IPS-15b (cell line): Measurements from ENCODE around the gene TMPRSS3.

Experiments used
- H3K27me3 ChIP-seq: one replicate; pipeline ENCODE4 v1.6.1; 2013; ENCODE audit warnings: low read length; ENCODE audit not compliant: control insufficient read depth, insufficient read depth
- H3K36me3 ChIP-seq: one replicate; pipeline ENCODE4 v1.6.1; 2013; ENCODE audit warnings: low read length; ENCODE audit not compliant: control insufficient read depth, insufficient read depth
- H3K4me1 ChIP-seq: one replicate; pipeline ENCODE4 v1.6.1; 2013; ENCODE audit warnings: mild to moderate bottlenecking, low read length; ENCODE audit not compliant: control insufficient read depth, insufficient read depth
- H3K4me3 ChIP-seq: one replicate; pipeline ENCODE4 v1.5.1; 2013; ENCODE audit warnings: low read depth, low read length
- H3K9ac ChIP-seq: one replicate; pipeline ENCODE4 v1.6.1; 2013; ENCODE audit warnings: low read depth, mild to moderate bottlenecking, low read length
- H3K9me3 ChIP-seq: one replicate; pipeline ENCODE4 v1.6.1; 2013; ENCODE audit warnings: mild to moderate bottlenecking, low read length; ENCODE audit not compliant: control insufficient read depth, insufficient read depth

TMPRSS3 gene

DNA sequence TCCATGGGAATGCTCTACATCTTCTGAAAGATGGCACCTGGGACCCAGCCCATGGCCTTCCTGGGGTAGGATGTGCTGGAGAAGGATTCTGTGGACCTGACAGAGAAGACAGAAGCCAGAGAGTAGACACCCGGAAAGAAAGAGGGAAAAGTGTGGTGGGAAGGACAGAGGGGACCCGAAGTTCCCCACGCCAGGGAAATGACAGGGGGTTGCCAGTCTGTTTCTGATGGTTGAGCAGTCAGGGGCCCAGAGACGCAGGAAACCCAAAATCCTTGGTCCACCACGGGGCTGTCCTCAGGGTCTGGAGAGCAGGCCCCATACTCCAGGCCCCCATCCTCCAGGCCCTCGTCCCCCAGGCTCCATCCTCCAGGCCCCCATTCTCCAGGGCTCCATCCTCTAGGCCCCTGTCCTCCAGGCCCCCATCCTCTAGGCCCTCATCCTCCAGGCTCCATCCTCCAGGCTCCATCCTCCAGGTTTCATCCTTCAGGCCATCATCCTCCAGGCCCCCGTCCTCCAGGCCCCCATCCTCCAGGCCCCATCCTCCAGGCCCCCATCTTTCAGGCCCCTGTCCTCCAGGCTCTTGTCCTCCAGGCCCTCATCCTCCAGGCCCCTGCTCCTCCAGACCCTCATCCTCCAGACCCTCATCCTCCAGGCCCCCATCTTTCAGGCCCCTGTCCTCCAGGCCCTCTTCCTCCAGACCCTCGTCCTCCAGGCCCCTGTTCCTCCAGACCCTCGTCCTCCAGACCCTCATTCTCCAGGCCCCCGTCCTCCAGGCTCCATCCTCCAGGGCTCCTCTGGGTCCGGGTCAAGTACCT, 44.0 kb downstream of the TMPRSS3 start:
- Histone ChIP-seq H3K4me3 (no peak overlapping the region), H3K27me3 (no peaks in the 10 kb centered on the region), H3K9ac (no peak overlapping the region)

DNA sequence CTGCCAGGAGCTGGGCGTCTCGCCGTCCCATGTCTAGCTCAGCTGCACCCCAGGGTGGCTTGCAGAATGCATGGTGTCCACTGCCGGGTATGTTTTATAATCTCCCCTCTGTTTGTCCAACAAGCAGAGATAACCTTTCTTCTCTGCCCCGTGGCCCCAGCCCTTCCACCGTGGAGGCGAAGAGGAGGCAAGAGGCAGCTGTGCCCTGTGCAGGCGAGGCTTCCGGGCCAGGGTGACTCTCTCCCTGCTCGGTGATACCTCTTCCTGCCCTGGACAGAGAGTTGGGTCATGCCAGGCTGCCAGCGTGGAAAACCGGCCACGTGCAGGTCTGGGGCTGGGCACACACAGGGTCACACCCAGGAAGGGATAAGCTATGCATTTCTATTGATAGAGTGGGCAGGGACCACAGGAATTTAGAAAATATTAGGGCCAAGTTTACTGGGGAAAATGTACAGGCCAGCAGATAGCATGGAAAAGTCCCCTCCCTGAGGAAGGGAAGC, 44.9 kb downstream of the TMPRSS3 start, which contains the start of gene TFF2:
TFF2 (minus strand) TSS at position 68 of the 500 bp plus-strand sequence; CDS start at position 31, 37 bp downstream.
- H3K27me3 ChIP-seq: no peaks in the 10 kb centered on the region
- H3K9ac ChIP-seq: no peak within 1 kb of the TSS
- no peak within 1 kb of the TSS for H3K4me3 ChIP-seq
- H3K4me1 ChIP-seq: no peaks in the 10 kb centered on the region
- H3K9me3 ChIP-seq: no peaks in the 10 kb centered on the region
- H3K36me3 ChIP-seq: no peaks in the 10 kb centered on the region

More for the DNA sequence above, 44.0 kb downstream of the TMPRSS3 start:
- no peaks in the 10 kb centered on the region for H3K4me1 ChIP-seq
- H3K36me3 ChIP-seq: no peaks in the 10 kb centered on the region
- no peaks in the 10 kb centered on the region for H3K9me3 ChIP-seq

DNA sequence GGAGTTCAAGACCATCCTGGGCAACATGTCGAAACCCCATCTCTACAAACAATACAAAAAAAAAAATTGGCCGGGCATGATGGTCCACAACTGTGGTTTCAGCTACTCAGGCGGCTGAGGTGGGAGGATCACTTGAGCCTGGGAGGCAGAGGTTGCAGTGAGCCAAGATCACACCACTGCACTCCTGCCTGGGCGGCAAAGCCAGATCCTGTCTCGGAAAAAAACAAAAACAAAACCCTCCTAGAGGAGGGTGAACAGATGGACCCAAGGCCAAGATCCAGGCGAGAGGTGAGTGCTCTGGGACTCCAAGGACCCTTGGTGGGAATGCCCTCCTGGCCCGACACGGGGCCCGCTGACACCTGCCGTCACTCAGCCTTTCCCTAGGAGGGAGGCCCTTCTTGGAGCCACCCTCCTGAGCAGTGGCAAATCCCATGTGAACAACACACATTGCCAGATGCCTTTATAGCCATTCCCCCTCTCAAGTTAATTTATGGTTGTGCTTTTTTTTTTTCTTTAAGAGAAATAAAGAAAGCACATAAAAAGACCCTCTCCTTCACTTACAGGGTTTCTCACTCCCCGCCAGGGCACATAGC, 45.4 kb downstream of the TMPRSS3 start:
- H3K9me3 ChIP-seq: no peaks in the 10 kb centered on the region
- no peaks in the 10 kb centered on the region for H3K36me3 ChIP-seq
- H3K4me3 ChIP-seq: no peak overlapping the region
- no peaks in the 10 kb centered on the region for H3K27me3 ChIP-seq
- no peak overlapping the region for H3K9ac ChIP-seq
- no peaks in the 10 kb centered on the region for H3K4me1 ChIP-seq

DNA sequence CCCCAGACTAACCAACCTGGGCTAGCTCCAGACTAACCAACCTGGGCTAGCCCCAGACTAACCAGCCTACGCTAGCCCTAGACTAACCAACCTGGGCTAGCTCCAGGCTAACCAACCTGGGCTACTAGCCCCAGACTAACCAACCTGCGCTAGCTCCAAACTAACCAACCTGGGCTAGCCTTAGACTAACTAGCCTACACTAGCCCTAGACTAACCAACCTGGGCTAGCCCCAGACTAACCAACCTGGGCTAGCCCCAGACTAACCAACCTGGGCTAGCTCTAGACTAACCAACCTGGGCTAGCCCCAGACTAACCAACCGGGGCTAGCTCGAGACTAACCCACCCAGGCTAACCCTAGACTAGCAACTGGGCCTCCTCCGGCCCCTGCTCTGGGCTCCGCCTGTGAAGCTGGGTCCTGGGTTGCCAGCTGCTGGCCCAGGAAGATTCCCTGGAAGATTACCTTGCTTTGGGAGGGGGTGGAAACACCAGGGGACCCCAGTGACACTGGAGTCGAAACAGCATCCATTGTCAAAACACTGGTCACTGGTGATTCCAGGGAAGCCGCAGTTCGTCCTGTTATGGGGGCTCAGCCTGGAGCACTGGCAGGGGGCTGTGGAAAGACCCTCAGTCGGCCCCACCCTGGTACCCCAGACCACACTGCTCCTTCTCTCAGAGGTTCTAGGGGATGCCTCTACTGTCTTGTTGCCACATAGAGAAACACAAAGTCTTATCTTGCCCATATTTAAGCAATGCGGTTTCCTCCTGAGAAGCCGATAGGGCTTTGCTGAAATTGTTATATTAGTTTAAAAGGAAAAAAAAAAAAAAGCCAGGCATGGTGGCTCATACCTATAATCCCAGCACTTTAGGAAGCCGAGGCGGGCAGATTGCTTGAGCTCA, 46.2 kb downstream of the TMPRSS3 start:
- Histone ChIP-seq H3K9ac (no peak overlapping the region), H3K36me3 (no peaks in the 10 kb centered on the region), H3K27me3 (no peaks in the 10 kb centered on the region), H3K4me1 (no peaks in the 10 kb centered on the region), H3K4me3 (no peak overlapping the region), H3K9me3 (no peaks in the 10 kb centered on the region)

DNA sequence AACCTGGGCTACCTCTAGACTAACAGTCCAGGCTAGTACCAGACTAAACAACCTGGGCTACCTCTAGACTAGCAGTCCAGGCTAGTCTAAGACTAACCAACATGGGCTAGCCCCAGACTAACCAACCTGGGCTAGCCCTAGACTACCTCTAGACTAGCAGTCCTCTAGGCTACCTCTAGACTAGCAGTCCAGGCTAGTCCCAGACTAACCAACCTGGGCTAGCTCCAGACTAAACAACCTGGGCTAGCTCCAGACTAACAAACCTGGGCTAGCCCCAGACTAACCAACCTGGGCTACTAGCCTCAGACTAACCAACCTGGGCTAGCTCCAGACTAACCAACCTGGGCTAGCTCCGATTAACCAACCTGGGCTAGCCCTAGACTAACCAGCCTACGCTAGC, 47.1 kb downstream of the TMPRSS3 start:
- H3K4me1 ChIP-seq: no peaks in the 10 kb centered on the region
- H3K9me3 ChIP-seq: no peaks in the 10 kb centered on the region
- H3K36me3 ChIP-seq: no peaks in the 10 kb centered on the region
- H3K4me3 ChIP-seq: no peak overlapping the region
- H3K9ac ChIP-seq: no peak overlapping the region
- no peaks in the 10 kb centered on the region for H3K27me3 ChIP-seq

DNA sequence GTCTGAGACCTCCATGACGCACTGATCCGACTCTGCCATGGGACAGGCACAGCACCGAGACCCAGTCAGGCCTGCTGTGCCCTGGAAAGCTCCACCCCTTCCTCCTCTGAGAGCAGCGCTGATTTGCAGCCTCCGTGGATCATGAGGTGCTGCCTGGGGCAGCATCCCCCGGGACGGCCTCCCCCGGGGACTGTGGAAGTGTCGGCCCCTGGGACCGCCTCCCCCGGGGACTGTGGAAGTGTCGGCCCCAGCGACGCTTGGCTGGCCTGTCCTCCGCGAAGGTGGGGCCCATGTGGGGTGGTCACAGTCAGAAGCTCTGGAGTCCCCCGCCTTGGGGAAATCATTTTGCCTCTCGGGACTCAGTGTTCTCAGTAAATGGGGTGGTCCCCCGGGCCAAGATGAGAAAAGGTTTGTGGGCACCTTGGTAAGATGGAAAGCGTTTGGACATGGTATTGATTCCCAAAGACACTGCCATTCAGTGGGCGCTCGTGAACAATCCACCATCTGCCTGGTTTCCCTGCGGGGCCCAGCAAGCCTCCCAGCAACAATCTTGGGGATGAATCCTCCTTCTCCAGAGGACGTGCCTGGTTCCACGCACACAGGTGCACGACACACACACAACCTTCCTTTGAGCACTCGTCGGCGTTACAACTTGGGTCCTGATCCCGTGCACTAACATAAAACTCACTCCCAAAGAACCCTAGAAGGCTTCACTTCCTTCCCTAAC, 48.1 kb downstream of the TMPRSS3 start:
- no peak overlapping the region for H3K9ac ChIP-seq
- no peaks in the 10 kb centered on the region for H3K9me3 ChIP-seq
- H3K36me3 ChIP-seq: no peaks in the 10 kb centered on the region
- H3K4me3 ChIP-seq: no peak overlapping the region
- no peaks in the 10 kb centered on the region for H3K27me3 ChIP-seq
- no peaks in the 10 kb centered on the region for H3K4me1 ChIP-seq

- Histone ChIP-seq H3K4me3 (no peak overlapping the region), H3K27me3 (no peaks in the 10 kb centered on the region), H3K4me1 (no peaks in the 10 kb centered on the region), H3K36me3 (no peaks in the 10 kb centered on the region), H3K9me3 (no peaks in the 10 kb centered on the region), H3K9ac (no peak overlapping the region)
These were observed 48.8 kb downstream of the TMPRSS3 start for GRCh38 chr21:42346866-42347600.

- Histone ChIP-seq H3K36me3 (no peaks in the 10 kb centered on the region), H3K27me3 (no peaks in the 10 kb centered on the region)
These were observed 49.4 kb downstream of the TMPRSS3 start for GRCh38 chr21:42346441-42346840.

GRCh38 chr21:42344631-42345030, 51.2 kb downstream of the TMPRSS3 start:
- Histone ChIP-seq H3K4me1 (no peaks in the 10 kb centered on the region), H3K9ac (no peak overlapping the region), H3K27me3 (no peaks in the 10 kb centered on the region), H3K4me3 (no peak overlapping the region), H3K36me3 (no peaks in the 10 kb centered on the region), H3K9me3 (no peaks in the 10 kb centered on the region)

More at GRCh38 chr21:42346441-42346840, 49.4 kb downstream of the TMPRSS3 start:
- H3K4me3 ChIP-seq: no peak overlapping the region
- no peak overlapping the region for H3K9ac ChIP-seq
- no peaks in the 10 kb centered on the region for H3K9me3 ChIP-seq
- no peaks in the 10 kb centered on the region for H3K4me1 ChIP-seq

DNA sequence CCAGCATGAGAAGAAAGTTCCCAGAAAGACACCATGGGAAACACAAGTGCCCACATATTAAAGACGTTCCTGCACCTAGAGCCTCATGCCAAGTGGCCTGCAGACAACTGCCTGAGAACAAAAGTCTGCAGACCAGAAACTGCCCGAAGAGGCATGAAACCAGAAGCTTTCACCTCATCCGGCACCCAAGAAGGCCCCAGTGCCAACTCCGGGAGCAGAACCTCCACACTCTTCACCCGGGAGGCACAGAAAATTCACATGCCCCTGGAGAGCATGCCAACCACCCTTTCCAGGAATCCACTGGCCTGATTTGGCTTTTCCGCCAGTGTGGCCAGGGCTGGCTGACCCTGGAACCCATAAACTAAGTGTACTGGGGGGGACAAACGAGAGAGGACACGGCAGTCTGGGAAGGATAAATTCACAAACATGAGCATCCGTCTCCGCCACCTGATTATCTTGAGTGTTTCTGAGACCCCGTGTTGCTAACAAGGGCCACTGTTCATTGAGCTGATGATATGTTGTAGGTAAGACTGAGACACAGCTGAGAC, 51.8 kb downstream of the TMPRSS3 start:
- no peaks in the 10 kb centered on the region for H3K4me1 ChIP-seq
- no peak overlapping the region for H3K9ac ChIP-seq
- H3K9me3 ChIP-seq: no peaks in the 10 kb centered on the region
- no peak overlapping the region for H3K4me3 ChIP-seq
- no peaks in the 10 kb centered on the region for H3K36me3 ChIP-seq
- no peaks in the 10 kb centered on the region for H3K27me3 ChIP-seq
